Neural progenitor cell (in vitro differentiated cells): ENCODE measurements around the gene TPD52L1.

Source experiments
- EZH2 ChIP-seq: fragments of 200-600 bp; sonication (generic); IDR thresholded peaks from 2 replicates; pipeline ENCODE4 v1.6.1; 2017; ENCODE audit warnings: antibody characterized with exemption, mild to moderate bottlenecking, moderate library complexity
- EZH2phosphoT487 ChIP-seq: fragments of 200-600 bp; sonication (generic); IDR thresholded peaks from 2 replicates; pipeline ENCODE4 v1.6.1; 2017; ENCODE audit warnings: antibody characterized with exemption
- TF ChIP-seq, protein P1 (sequence below): fragments of 200-600 bp; sonication (generic); IDR thresholded peaks from 2 replicates; pipeline ENCODE4 v1.5.1; 2017; ENCODE audit warnings: antibody characterized with exemption, mild to moderate bottlenecking

DNA sequence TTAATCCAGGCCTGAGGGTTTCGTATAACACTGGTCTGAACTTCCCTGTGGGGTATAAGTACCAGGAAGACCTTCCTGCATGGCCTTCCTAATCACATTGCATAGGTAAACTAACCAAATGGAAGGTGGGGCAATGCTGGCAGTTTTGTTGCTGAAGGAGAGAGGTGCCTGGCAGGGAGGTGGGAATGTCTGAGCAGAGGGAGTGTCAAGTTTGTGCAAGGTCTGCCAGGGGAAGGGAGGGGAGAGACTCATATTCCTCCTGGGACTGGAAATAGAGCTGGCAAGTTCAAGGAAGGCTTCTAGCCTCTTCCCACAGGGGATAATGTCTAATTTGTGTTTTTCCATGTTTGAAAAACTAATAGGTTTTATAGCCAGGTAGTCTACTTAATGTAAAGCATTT lies 77.6 kb downstream of the TPD52L1 start:
- TF ChIP-seq, protein P1, sequence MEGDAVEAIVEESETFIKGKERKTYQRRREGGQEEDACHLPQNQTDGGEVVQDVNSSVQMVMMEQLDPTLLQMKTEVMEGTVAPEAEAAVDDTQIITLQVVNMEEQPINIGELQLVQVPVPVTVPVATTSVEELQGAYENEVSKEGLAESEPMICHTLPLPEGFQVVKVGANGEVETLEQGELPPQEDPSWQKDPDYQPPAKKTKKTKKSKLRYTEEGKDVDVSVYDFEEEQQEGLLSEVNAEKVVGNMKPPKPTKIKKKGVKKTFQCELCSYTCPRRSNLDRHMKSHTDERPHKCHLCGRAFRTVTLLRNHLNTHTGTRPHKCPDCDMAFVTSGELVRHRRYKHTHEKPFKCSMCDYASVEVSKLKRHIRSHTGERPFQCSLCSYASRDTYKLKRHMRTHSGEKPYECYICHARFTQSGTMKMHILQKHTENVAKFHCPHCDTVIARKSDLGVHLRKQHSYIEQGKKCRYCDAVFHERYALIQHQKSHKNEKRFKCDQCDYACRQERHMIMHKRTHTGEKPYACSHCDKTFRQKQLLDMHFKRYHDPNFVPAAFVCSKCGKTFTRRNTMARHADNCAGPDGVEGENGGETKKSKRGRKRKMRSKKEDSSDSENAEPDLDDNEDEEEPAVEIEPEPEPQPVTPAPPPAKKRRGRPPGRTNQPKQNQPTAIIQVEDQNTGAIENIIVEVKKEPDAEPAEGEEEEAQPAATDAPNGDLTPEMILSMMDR: no peak
- TF ChIP-seq EZH2phosphoT487 (no peak), EZH2 (no peak)
